NCI-H345 (cell line): ENCODE data around the gene GABRR3.
A peak's percentile ranks its signal among the peaks of the same experiment; 100 is the strongest.

Source experiments
- DNase-seq: peaks from one replicate; lab custom pipeline; 2025; lab: John Stamatoyannopoulos, UW

The GABRR3 gene

GRCh38 chr3:97957617-97958311 is 77.4 kb downstream of the GABRR3 start:
- DNase-seq = peak; percentile 36

GRCh38 chr3:97956051-97956450 is 79.1 kb downstream of the GABRR3 start:
- DNase-seq = no peak

- no peak for DNase-seq
Measured at GRCh38 chr3:97954228-97954827, 80.8 kb downstream of the GABRR3 start.

- no peak for DNase-seq
Measured at GRCh38 chr3:97952872-97953271, 82.2 kb downstream of the GABRR3 start.

- no peak for DNase-seq
Measured at GRCh38 chr3:97952280-97952679, 82.8 kb downstream of the GABRR3 start.

GRCh38 chr3:97950360-97950759 is 84.8 kb downstream of the GABRR3 start:
- no peak for DNase-seq

GRCh38 chr3:97949743-97950142 is 85.4 kb downstream of the GABRR3 start:
- no peak for DNase-seq

- DNase-seq = no peak
Measured at GRCh38 chr3:97949110-97949485, 86.0 kb downstream of the GABRR3 start.

GRCh38 chr3:97948351-97949109 is 86.6 kb downstream of the GABRR3 start:
- DNase-seq = no peak

- DNase-seq = peak; percentile 18
Measured at GRCh38 chr3:97942801-97943546, 92.1 kb downstream of the GABRR3 start.

- no peak for DNase-seq
Measured at GRCh38 chr3:97940034-97940433, 95.1 kb downstream of the GABRR3 start.

GRCh38 chr3:97939401-97939800 is 95.7 kb downstream of the GABRR3 start:
- no peak for DNase-seq

GRCh38 chr3:97938444-97938843 is 96.7 kb downstream of the GABRR3 start:
- no peak for DNase-seq

GRCh38 chr3:97937205-97937604 is 97.9 kb downstream of the GABRR3 start:
- DNase-seq = no peak

- DNase-seq = no peak
Measured at GRCh38 chr3:97935842-97936241, 99.3 kb downstream of the GABRR3 start.
